ENCODE measurements around the gene OR2V2. TPM values are rescaled to one million over a fixed set of nuclear protein-coding genes. Genes with fewer than 3 reads are reported as not detected.
"Not testable (repeated sequence)": the region's sequence is repeated elsewhere in the genome, so short reads cannot be mapped to it uniquely, and the experiment has no call there.

Gene OR2V2
- total RNA-seq, 4 donors from 2014 or later, result 0.08 TPM; not detected in 3

DNA sequence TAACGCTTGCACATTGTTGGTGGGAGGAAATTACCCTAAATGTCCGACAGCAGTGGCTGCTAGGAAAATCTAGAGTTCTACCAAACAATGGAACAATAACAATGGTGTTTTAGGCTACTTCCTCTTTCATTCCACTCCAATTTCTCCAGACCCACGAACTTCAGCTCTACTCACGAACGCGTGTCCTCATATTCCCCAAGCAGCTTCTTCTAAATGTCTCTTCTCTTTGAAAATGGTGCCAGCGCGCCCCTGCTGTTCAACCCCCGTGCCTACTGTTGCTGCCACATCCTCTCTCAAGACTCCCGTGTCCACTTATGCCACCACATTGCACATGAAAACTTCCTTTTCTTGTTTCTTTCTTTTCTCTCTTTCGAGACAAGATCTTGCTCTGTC is 25.6 kb downstream of the OR2V2 start:
- H3K27me3 ChIP-seq, result peaks cover 92% of the 10 kb centered on the region
- no peak overlapping the region for H3K27ac ChIP-seq
- no peaks in the 10 kb centered on the region for H3K36me3 ChIP-seq
- ATAC-seq, result no peak
- WGBS, 2 donors (ENCODE audit: low coverage in 1 of 2), result 15 to 19% methylated on average over 10 to 11 of the region's 11 CpGs
- TF ChIP-seq, protein P1, sequence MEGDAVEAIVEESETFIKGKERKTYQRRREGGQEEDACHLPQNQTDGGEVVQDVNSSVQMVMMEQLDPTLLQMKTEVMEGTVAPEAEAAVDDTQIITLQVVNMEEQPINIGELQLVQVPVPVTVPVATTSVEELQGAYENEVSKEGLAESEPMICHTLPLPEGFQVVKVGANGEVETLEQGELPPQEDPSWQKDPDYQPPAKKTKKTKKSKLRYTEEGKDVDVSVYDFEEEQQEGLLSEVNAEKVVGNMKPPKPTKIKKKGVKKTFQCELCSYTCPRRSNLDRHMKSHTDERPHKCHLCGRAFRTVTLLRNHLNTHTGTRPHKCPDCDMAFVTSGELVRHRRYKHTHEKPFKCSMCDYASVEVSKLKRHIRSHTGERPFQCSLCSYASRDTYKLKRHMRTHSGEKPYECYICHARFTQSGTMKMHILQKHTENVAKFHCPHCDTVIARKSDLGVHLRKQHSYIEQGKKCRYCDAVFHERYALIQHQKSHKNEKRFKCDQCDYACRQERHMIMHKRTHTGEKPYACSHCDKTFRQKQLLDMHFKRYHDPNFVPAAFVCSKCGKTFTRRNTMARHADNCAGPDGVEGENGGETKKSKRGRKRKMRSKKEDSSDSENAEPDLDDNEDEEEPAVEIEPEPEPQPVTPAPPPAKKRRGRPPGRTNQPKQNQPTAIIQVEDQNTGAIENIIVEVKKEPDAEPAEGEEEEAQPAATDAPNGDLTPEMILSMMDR (IDR thresholded peaks at IDR 0.05), result peak in 2 of 4 experiments; percentile 11 to 21
- no peak for TF ChIP-seq POLR2A (IDR thresholded peaks at IDR 0.05)
- H3K4me3 ChIP-seq, result no peak overlapping the region
- peaks cover 0 to 24% (median 0%) of the 10 kb centered on the region in 3 donors for H3K4me1 ChIP-seq
- H3K9me3 ChIP-seq, result peaks cover 0 to 6% (median 0%) of the 10 kb centered on the region in 3 donors

DNA sequence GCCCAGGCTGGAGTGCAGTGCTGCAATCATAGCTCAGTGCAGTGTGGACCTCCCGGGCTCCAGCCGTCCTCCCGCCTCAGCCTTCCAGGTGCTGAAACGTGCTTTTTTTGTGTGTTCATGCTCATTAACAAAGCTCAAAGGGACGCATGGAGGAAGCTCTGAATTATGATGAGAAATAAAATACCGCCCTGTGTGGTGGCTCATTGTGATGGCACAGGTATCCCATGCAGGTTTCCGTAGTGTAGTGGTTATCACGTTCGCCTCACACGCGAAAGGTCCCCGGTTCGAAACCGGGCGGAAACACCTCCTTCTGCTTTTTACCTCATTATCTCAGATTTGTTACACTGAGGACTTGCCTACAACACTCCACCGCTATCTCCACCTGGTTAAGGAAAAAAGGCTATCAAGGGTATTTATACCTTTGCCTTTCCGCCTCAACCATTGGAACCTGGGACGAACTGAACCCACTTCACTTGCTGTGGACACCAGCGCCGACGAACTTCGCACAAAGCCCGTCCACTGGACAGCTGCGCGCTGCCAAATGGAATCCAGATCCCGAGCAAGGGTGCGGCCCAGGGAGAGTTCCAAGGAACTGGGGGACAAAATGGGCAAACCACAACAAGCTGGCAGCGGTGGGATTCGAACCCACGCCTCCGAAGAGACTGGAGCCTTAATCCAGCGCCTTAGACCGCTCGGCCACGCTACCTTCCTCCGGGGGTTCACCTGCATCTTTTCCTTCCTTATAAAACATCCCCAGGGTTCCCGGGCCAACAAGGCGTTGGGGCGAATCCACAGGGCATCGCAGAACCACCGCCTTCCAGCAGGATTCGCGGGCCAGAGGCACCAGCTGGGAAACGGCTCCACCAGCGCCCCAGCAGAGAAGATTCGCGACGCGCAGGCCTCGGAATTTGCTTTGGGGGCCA is 26.3 kb downstream of the OR2V2 start:
- ATAC-seq, result no peak
- TF ChIP-seq, protein P1 (IDR thresholded peaks at IDR 0.05), result no peak
- no peak for TF ChIP-seq POLR2AphosphoS5 (IDR thresholded peaks at IDR 0.05)
- no peak for TF ChIP-seq EP300 (IDR thresholded peaks at IDR 0.05)
- TF ChIP-seq POLR2A (IDR thresholded peaks at IDR 0.05), result no peak
- WGBS, 2 donors (ENCODE audit: low coverage in 1 of 2), result 3 to 4% methylated on average over 7 to 23 of the region's 50 CpGs
- no peak overlapping the region for H3K4me3 ChIP-seq
- H3K4me1 ChIP-seq, result peaks cover 0 to 24% (median 0%) of the 10 kb centered on the region in 3 donors
- H3K36me3 ChIP-seq, result no peaks in the 10 kb centered on the region
- peaks cover 0 to 6% (median 0%) of the 10 kb centered on the region in 3 donors for H3K9me3 ChIP-seq
- peaks cover 90% of the 10 kb centered on the region for H3K27me3 ChIP-seq
- H3K27ac ChIP-seq, result no peak overlapping the region

DNA sequence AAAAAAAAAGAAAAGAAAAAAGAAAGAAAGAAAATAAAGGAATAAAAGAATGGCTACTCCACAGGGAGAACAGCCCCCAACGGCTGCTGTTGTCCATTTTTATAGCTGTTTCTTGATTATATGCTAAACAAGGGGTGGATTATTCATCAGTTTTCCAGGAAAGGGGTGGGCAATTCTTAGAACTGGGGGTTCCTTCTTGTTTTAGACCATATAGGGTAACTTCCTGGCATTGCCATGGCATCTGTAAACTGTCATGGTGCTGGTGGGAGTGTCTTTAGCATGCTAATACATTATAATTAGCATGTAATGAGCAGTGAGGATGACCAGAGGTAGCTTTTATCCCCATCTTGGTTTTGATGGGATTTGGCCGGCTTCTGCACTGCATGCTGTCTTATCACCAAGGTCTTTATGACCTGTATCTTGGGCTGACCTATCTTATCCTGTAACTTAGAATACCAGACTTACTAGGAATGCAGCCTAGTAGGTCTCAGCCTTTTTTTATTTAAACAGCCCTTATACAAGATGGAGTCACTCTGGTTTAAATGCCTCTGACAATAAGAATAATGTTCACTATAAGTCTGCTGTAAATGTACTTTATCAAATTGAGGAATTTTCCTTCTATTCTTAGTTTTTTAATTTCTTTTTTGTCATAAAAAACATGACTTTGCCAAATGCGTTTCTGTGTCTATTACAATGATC is 29.0 kb downstream of the OR2V2 start:
- Histone ChIP-seq H3K27ac (no peak overlapping the region), H3K4me1 (peaks cover 0 to 15% (median 0%) of the 10 kb centered on the region in 3 donors), H3K9me3 (peaks cover 0 to 6% (median 0%) of the 10 kb centered on the region in 3 donors), H3K4me3 (no peak overlapping the region), H3K36me3 (no peaks in the 10 kb centered on the region), H3K27me3 (peaks cover 67% of the 10 kb centered on the region)
- TF ChIP-seq, protein P1 (IDR thresholded peaks at IDR 0.05), result no peak
- TF ChIP-seq POLR2A (IDR thresholded peaks at IDR 0.05) (no peak), POLR2AphosphoS5 (IDR thresholded peaks at IDR 0.05) (no peak), EP300 (IDR thresholded peaks at IDR 0.05) (no peak)
- WGBS, 2 donors (ENCODE audit: low coverage in 1 of 2), result 54 to 80% methylated on average over 2 to 3 of the region's 3 CpGs
- ATAC-seq, result no peak

DNA sequence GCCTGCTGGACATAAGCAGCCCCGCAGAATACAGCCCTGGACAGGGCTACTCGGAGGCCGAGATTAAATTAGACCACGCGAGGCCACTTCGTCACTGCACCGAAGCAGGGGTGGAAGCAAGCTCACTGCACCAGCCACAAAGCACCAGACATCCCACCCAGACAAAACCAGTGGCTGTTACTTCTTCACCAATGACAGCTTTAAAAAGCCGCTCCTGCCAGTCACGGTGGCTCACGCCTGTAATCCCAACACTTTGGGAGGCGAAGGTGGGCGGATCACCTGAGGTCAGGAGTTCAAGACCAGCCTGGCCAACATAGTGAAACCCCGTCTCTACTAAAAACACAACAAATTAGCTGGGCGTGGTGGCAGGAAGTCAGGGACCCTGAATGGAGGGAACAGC is 30.2 kb downstream of the OR2V2 start:
- H3K4me3 ChIP-seq, ATAC-seq, H3K36me3 ChIP-seq, H3K27ac ChIP-seq, H3K9me3 ChIP-seq: not testable (repeated sequence)
- 47 to 73% methylated on average over 3 to 11 of the region's 14 CpGs for WGBS, 2 donors (ENCODE audit: low coverage in 1 of 2)
- H3K27me3 ChIP-seq, result peaks cover 55% of the 10 kb centered on the region
- H3K4me1 ChIP-seq, result peaks cover 0 to 25% (median 0%) of the 10 kb centered on the region in 3 donors

DNA sequence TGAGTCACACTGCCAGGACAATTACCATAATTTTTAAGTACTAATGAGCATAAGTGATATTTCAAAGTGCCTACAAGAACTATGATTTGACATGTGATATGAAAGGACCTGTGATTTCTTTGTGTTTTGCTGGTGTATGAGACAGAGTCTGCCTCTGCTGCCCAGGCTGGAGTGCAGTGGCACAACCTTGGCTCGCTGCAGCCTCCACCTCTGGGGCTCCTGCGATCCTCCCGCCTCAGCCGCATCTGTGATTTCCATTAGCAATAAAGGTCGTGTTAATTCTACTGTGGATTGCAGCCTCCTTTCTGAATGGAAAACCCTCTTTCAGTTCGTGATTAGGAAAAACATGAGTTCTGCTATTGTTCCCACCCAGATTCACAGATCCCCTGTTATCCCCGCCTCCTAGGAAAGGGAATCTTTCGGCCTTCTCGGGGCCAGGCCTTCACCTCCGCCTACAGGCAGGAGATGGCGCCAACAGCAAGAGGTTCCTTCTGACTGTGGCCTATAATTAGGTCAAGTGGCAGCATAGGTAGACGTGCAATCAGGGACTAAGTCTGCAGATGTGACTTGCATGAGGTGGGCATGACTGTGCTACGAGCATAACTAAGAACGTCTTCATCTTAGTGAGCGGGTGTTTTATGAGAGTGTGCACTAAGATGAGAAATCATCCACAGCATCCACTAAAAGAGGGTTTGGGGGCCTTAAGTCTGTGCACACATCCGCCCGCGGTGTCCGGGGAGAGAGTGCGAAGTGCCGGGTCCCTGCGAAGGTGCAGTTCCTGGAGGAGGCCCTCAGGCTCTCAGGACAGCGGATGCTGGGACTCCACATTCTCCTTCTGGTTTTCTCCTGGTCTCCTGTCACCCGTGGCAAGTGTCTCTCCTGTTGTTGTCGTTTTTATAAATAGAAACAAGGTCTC is 34.5 kb downstream of the OR2V2 start:
- WGBS, 2 donors (ENCODE audit: low coverage in 1 of 2), result 57 to 59% methylated on average over 9 to 18 of the region's 25 CpGs
- H3K27ac ChIP-seq, result peak overlapping the region in 1 of 4 donors; percentile 9
- no peaks in the 10 kb centered on the region for H3K36me3 ChIP-seq
- TF ChIP-seq, protein P1 (IDR thresholded peaks at IDR 0.05), result peak; percentile 55 to 85 (median 69)
- no peak for TF ChIP-seq POLR2AphosphoS5 (IDR thresholded peaks at IDR 0.05)
- H3K4me3 ChIP-seq, result no peak overlapping the region
- H3K4me1 ChIP-seq, result peaks cover 0 to 29% (median 0%) of the 10 kb centered on the region in 3 donors
- ATAC-seq, result peak; percentile 65
- no peaks in the 10 kb centered on the region for H3K9me3 ChIP-seq
- peaks cover 16% of the 10 kb centered on the region for H3K27me3 ChIP-seq

Data from gastroesophageal sphincter (tissue), 4 donors.